Measurements from ENCODE around the gene GRB10. TPM values are rescaled to one million over a fixed set of nuclear protein-coding genes. Genes with fewer than 3 reads are reported as not detected.

Gene GRB10
- total RNA-seq, 4 donors from 2014 or later, result 3.5 to 35.1 (median 9.2) TPM

- peak overlapping the region in 2 of 4 donors; percentile 63 to 65 for H3K27ac ChIP-seq
Observed at GRCh38 chr7:50556247-50556991, 226.3 kb downstream of the GRB10 start.

DNA sequence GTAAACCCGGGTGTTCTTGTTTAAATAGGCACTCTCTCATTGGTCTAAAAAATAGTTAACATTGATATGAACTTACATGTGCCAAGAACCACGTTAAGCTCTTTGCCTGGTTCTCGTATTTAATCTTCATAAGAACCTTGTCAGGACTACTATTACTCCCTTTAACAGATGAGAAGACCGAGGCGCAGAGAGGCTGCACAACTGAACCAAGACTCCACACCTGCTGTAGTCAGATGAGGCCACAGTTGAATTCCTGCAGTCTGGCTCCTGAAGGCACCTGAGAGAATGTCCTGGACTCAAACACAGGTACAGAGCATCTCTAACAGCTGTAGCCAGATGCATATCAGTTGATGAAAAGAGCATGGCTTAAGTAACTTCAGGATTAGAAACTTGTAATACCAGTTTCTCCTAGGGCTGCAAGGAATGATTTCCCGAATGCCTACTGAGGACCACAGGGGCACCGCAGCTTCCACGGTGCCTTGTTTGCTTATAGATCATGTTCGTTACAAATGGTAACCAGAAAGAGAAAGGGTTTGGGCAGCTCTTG is 227.0 kb downstream of the GRB10 start:
- WGBS, 2 donors, result 64 to 81% methylated on average over 9 of the region's 9 CpGs
- intact Hi-C loops (cut with DNase I), result no loop called here

More at GRCh38 chr7:50556247-50556991, 226.3 kb downstream of the GRB10 start:
- Histone ChIP-seq H3K36me3 (no peaks in the 10 kb centered on the region), H3K4me1 (peaks cover 0 to 15% (median 4%) of the 10 kb centered on the region in 3 donors), H3K9me3 (no peaks in the 10 kb centered on the region), H3K4me3 (peak overlapping the region in 1 of 4 donors; percentile 8), H3K27me3 (peaks cover 0 to 72% (median 0%) of the 10 kb centered on the region in 4 donors)
- DNase-seq, result no peak
- TF ChIP-seq, protein P1, sequence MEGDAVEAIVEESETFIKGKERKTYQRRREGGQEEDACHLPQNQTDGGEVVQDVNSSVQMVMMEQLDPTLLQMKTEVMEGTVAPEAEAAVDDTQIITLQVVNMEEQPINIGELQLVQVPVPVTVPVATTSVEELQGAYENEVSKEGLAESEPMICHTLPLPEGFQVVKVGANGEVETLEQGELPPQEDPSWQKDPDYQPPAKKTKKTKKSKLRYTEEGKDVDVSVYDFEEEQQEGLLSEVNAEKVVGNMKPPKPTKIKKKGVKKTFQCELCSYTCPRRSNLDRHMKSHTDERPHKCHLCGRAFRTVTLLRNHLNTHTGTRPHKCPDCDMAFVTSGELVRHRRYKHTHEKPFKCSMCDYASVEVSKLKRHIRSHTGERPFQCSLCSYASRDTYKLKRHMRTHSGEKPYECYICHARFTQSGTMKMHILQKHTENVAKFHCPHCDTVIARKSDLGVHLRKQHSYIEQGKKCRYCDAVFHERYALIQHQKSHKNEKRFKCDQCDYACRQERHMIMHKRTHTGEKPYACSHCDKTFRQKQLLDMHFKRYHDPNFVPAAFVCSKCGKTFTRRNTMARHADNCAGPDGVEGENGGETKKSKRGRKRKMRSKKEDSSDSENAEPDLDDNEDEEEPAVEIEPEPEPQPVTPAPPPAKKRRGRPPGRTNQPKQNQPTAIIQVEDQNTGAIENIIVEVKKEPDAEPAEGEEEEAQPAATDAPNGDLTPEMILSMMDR (IDR thresholded peaks at IDR 0.05), result no peak
- no peak for TF ChIP-seq POLR2A (IDR thresholded peaks at IDR 0.05)
- intact Hi-C loops (cut with DNase I), result no loop called here
- 58 to 60% methylated on average over 8 of the region's 8 CpGs for WGBS, 2 donors

GRCh38 chr7:50554431-50555322 is 228.0 kb downstream of the GRB10 start:
- 76 to 77% methylated on average over 11 to 14 of the region's 14 CpGs for WGBS, 2 donors
- no peak for DNase-seq
- Histone ChIP-seq H3K36me3 (no peaks in the 10 kb centered on the region), H3K27me3 (peaks cover 0 to 60% (median 0%) of the 10 kb centered on the region in 4 donors), H3K4me3 (no peak overlapping the region), H3K27ac (no peak overlapping the region), H3K4me1 (peaks cover 0 to 15% (median 4%) of the 10 kb centered on the region in 3 donors), H3K9me3 (no peaks in the 10 kb centered on the region)
- no peak for TF ChIP-seq POLR2A (IDR thresholded peaks at IDR 0.05)
- TF ChIP-seq, protein P1 (IDR thresholded peaks at IDR 0.05), result no peak
- intact Hi-C loops (cut with DNase I), result no loop called here

More for the DNA sequence above, 227.0 kb downstream of the GRB10 start:
- Histone ChIP-seq H3K9me3 (no peaks in the 10 kb centered on the region), H3K4me1 (peaks cover 0 to 15% (median 4%) of the 10 kb centered on the region in 3 donors), H3K27ac (peak overlapping the region in 1 of 4 donors; percentile 39), H3K27me3 (peaks cover 0 to 70% (median 0%) of the 10 kb centered on the region in 4 donors), H3K4me3 (no peak overlapping the region), H3K36me3 (no peaks in the 10 kb centered on the region)
- no peak for DNase-seq
- TF ChIP-seq, protein P1 (IDR thresholded peaks at IDR 0.05), result no peak
- TF ChIP-seq POLR2A (IDR thresholded peaks at IDR 0.05), result no peak

- DNase-seq, result no peak
- TF ChIP-seq POLR2A (IDR thresholded peaks at IDR 0.05), result no peak
- TF ChIP-seq, protein P1 (IDR thresholded peaks at IDR 0.05), result no peak
- Histone ChIP-seq H3K27ac (no peak overlapping the region), H3K27me3 (peaks cover 0 to 53% (median 0%) of the 10 kb centered on the region in 4 donors), H3K36me3 (no peaks in the 10 kb centered on the region), H3K4me1 (peaks cover 0 to 15% (median 4%) of the 10 kb centered on the region in 3 donors), H3K9me3 (no peaks in the 10 kb centered on the region), H3K4me3 (no peak overlapping the region)
- WGBS, 2 donors, result 43 to 44% methylated on average over 3 of the region's 3 CpGs
- intact Hi-C loops (cut with DNase I), result no loop called here
Observed at GRCh38 chr7:50553973-50554372, 228.7 kb downstream of the GRB10 start.
